ENCODE data around the gene ITGA11.

ITGA11 gene

DNA sequence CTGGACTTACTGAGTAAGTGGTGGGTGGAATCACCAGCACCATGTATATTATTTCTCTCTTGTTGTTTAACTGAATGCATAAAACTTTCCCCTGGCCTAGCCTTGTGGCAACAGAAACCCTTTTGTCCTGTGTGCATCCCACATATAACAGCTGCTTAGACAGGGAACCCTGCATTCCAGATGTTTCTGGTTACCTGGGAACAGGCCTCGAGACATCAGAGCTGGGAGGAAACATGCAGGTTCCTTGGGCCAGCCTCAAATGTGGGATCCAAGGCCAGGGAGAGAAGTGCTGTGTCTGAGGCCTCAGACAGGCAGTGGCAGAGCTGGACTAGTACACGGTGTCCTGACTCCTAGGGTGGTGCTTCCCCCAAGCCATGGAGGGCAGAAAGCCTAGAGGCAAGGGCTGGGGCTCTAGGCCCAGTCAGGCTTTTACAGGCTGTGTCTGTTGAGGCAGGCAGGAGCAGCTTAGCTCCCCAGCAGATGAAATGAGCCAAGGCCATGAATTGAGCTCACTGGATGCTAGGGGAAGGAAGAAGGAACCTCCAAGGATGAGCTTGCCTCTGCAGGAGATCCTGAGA, 57.7 kb downstream of the ITGA11 start:
- no peak for DNase-seq

DNA sequence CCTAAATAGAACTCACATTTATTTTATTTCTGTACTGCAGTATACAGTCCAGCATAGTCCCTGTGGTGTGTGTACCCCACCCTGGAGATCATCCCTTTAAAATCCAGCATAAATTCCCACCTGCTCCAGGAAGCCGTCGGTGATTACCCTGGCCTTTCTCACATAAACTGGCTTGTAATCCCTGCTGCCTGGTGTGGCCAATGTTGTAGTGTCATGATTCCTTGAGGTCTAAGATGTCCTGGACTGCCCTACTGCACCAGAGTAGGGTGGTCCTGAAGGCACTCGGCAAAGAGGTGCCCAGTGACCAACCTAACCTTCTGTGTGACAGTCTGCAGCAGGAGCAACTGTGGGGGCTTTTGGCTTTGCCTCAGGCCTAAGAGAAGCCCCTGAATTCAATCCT, 58.9 kb downstream of the ITGA11 start:
- DNase-seq, result no peak

DNA sequence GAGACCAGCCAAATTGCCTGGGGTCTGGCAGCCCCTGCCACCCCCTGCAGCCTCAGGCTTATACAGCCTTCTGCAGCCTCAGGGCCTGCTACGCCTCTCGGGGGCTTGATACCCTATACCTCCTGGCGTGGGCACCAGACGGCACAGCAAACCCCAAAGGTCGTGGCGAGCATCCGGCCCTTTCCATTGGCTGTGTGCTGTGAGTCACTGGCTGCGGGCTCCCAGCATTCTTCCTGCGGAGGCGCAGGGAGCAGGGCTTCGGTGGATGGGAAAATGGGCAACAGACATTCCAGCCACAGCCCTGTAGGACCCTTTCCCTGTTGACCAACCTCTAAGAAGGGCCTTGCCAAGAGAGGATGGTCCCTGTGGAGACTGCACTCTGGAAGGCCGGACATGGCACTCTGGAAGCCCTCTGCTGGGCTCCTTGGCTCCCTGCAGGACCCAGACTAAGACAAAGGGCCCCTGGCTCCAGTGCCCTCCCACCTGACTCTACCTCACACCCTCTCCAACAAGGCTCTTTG, 59.6 kb downstream of the ITGA11 start:
- no peak for DNase-seq

DNA sequence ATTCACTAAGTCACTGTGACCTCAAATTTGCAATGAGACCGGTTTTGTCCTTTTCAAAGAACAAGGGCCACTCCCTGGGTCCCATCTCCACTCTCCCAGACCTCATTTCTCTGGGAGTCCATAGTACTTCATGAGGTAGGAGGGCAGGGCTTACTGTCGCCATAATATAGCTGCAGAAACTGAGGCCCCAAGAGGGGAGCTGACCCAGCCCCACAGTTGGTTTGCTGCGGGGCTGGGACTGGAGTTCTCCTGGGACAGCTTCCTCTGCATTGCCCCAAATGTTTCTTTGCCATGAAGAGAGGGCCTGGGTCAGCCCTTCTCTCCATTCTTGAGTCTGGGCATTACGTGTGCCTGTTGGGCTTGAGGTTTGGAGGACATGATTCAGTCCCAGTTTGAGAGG, 60.1 kb downstream of the ITGA11 start:
- no peak for DNase-seq

DNA sequence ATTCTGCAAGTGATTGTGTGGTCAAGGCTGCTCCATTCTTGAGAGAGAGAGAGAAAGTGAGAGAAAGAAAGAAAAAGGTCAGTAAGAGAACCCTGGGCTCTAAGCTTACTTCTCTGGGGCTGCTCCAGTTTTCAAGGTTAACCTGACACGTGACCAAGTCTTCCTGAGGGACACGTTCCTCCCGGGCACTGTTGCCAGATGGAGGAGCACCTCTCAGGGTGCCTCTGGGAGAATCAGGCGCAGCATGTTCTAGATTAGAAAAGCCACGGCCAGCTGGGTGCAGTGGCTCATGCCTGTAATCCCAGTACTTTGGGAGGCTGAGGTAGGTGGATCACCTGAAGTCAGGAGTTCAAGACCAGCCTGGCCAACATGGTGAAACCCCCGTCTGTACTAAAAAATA, 60.8 kb downstream of the ITGA11 start:
- DNase-seq, result no peak

DNA sequence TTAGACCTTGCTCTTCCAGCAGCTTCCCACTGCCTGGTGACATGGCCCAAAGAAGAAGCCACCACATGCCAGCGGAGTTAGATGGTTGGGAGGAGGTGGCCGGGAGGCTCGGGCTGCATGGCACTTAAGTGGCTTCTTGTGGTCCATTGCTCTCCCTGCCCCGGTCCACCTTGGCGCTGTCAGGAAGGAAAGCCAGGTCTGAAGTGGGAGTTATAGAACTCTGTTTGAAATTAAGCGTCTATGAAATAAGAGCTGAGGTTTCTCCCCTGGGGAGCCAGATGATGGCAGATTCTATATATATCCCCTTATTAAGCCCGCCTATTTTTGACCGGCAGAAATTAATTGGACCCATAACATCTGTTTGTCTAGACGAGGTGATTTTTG, 61.2 kb downstream of the ITGA11 start:
- no peak for DNase-seq

DNA sequence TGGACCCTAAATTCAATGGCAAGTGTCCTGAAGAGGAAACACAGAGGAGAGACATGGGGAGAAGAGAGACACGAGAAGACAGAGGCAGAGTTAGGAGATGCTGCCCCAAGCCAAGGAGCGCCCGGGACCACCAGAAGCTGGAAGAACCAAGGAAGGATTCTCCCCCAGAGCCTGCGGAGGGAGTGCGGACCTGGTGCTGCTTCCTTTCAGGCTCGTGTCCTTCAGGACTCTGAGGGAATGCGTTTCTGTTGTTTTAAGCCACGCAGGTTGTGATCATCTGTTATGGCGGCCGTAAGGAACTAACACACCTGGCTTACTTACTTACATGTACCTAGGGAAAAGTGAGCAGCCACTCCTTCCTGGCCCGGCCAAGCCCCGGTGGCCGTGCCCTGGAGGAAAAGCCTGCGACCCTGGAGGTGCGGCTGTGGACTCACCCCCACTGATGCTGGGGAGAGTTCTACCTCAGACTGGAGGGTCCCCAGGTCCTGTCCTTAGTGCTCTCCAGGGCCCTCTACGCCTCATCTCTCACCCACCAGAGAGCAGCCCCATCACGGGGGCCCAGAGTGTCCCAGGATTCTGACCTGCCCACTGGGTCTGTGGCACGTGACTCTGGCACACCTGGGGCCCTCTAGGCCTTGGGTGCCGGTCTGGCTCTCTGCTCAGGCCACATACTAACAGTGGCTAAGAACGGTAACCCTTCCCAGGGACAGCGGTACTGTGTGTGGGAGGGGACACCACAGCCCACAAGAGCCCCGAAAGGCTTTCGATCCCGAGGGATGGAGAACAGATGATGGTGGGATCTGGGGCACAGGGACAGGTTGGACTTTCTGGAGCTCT, 61.8 kb downstream of the ITGA11 start:
- DNase-seq, result no peak

DNA sequence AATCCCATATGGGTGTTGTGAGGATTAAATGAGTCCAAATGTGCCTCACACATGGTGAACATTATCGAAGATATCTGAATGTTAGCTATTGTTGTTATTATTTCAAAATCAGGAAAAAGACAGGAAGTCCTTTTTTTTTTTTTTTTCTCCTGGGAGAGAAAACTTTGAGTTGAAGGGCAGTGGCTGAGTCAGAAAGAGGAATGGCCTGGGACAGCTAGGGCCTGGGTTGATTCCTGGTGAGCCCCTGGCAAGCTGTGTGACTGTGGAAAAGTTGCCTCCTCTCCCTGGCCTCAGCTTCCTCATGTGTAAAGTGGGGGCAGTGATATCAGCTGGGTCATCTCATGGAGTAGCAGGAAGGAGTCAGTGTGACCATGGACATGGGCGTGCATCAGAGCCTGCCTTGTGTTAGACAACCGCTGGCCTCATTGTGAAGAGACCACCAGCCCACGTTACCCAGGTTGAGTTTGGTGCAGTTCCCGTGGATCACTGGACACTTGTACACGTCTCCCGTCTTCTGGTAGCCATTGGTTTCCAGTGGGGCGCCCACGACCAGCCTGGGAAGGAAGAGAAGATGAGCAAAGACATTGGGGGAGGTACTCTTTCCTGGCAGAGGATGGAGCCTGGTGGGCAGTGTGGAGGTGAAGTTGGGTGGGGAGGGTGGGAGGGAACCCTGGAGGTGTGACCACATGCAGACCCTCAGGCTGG, 63.1 kb downstream of the ITGA11 start:
- DNase-seq, result no peak

DNA sequence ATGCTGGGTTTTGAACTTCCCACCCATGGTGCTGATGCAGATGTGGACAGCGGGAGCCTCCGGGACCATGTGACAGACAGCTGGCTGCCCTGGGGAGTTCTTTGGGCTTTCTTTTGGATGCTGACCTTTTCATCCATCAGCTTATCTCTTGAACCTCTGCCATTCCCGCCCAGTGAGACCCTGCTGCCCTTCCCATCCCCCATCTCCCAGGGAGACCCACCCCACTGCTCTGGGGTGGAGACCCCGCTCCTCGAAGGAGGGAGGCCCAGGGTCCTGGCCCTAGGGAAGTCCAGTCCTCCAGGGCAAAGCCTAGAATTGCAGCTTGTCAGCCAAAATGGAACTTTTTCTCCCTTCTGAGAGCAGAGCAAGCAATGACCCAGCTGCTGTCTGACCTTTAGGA, 64.0 kb downstream of the ITGA11 start:
- DNase-seq, result no peak

DNA sequence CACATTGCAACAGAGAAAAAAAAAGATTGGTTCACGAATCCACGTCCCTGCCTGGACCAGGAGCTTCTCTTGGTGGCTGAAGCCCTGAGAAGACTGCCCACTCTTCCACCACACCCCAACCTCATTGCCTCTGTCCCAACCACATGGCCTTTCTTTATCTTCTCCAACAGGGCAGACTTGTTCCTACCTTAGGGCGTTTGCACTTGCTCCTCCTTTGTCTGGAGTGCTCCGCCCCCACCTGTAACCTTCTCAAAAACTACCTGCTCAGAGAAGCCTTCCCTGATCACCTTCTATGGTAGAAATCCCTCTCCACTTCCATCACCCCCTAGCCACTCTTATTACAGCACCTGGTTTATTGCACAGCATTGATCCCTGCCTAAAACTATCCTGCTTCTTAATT, 64.7 kb downstream of the ITGA11 start:
- no peak for DNase-seq

DNA sequence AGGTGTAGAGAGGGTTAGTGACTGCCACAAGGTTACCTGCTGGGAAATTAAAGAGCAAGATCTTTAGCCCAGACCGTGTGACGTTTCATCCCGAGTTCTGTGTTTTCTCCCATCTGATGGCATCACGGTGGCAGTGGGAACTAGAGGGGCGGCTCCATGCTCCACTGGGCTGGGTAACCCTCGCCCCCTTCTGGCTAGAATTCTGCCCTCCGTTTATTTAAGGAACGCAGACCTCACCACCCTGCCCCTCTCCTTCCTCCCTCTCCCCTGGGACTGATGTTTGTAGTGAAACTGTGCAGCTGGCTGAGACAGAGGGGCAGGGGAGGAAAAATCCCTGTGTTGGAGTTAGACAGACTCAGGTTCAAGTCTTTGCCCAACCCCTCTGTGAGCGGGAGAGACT, 65.6 kb downstream of the ITGA11 start:
- no peak for DNase-seq

DNA sequence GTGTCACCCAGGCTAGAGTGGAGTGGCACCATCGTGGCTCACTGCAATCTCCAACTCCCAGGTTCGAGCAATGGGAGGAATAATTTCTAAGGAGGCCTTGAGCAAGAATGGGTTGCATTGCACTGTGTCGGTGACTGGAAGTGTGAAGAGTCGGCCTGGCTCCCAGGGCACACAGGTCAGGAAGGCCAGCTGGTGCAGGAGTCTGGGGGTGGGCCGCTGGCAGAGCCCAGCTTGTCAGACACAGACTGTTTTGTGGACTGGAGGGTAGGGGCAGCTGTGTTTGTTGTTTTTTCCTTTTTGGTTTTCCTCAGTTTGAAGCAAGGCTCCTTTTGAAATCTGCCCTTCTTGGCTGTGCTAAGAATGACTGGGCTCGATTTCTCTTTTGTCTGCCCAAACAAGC, 66.2 kb downstream of the ITGA11 start:
- no peak for DNase-seq

DNA sequence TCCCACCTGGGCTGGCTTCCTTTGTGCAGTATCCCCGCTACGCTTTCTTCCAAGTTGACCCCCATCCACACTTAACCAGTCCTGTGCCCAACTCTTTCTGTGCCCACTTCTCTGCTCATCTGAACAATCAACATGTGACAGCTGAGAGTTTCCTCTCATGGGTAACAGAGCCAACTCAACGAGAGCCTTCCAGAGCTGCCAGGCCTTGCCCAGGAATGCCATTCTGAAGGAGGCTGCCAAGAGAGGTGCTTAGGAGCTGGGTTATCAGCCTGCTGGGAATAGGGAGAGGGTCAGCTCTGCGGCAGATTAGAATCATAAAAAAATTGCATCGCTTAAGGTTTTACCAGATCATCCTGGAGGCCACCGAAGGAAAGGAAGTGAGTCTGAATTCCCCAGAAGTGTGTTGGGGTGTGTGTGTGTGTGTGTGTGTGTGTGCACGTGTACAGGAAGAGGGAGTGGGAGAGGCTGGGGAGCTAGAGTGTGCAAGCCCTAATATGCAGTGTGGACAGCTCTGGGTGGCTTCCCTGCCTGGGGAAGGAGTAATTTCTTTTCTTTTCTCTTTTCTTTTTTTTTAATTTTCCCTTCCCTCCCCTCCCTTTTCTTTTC, 66.7 kb downstream of the ITGA11 start:
- DNase-seq, result no peak

DNA sequence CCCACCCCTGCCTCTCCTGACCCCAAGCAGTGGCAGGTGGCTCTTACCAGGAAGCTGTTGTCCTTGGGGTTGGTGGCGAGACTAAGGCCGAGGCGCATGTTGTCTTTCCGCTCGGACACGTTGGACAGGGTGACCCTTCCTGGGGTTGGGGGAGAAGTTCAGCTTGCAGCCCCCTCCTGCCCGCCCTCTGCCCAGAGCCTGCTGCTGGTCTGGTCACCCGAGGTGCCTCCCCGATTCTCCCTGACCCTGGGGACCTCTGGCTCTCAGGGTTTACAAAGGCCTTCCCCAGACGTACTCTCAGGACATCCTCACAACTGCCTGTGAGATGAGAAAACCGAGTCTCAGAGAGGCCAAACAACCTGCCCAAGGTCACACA, 67.3 kb downstream of the ITGA11 start:
- no peak for DNase-seq

DNA sequence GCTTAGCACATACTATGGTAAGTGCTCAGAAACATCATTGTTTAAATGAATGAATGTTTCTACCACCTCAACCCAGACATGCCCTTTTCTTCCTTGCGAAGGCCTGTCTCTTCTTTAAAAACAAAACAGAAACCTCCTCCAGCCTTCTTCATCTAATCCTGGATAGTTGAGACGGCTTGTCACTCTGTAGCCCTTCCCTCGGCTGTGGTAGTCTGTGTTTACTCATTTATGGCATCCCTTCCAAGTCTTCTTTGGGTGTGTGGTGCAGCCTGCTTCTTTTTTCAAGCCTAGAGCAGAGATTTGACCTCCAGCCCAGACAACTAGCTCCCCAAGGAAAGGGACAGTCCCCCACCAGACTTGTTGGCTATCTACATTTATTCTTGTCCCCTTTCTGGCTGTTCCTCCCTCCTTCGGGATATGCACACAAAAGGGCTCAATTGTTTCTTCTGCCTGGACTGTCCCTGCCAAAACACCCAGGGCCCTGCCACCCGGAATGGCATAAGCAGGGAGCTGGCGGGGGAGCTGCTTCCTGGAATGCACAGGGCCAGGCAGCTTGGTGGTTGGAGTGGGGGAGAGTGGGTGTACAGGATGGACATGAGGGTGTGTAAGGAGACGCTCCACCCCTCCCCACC, 67.8 kb downstream of the ITGA11 start:
- no peak for DNase-seq

DNA sequence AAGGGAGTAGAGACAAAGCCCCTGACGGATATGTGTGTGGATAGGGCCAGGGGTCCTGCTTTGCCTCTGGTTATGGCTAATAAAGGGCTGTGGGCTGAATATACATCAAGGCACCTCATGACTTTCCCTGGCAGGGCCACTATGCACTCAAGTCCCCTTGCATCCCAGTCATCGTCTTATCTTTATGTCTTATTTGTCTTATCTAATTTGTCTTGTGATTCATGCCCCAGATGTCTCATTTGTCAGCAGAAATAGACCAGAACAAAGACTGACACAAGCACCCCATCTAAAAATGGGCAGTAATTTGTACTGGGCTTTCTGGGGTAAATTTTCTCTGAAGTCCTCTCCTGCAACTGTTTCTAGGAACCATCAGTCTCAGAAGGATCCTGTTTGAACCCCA, 68.6 kb downstream of the ITGA11 start:
- DNase-seq, result no peak

DNA sequence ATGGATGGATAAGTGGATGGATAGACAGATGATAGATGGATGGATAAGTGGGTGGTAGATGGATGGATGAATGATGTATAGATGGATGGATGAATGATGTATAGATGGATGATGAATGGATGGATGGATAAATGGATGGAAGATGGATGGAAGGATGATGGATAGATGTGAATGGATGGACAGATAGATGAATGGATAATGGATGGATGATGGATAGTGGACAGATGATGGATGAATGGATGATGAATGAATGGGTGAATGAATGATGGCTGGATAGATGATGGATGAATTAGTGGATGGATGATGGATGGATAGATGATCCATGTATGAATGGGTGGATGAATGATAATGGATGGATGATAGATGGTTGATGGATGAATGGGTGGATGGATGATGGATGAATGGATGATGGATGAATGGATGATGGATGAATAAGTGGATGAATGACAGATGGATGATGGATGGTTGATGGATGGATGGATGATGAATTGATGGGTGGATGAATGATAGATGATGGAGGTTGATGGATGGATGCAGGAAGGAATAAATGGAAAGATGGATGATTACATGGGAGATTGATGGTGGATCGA, 69.3 kb downstream of the ITGA11 start:
- no peak for DNase-seq

DNA sequence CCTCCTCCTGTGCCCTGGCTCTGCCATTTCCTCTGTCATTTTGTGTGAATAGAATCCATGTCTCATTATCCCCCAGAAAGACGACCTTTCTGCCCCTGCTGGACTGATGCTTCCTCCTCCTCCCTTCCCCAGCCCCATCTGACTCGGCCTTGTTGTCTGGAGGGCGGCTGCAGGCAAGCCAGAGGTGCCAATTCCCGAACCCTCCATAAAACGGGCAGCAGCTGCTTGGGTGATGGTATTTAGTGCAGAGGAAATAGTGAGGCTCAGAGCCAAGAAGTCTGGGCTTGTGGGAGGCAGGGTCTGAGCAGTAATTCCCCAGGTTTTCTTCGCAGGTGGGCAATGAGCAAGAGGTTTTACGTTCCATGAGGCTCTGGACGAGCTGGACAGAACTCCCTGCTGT, 71.2 kb downstream of the ITGA11 start:
- DNase-seq, result no peak

DNA sequence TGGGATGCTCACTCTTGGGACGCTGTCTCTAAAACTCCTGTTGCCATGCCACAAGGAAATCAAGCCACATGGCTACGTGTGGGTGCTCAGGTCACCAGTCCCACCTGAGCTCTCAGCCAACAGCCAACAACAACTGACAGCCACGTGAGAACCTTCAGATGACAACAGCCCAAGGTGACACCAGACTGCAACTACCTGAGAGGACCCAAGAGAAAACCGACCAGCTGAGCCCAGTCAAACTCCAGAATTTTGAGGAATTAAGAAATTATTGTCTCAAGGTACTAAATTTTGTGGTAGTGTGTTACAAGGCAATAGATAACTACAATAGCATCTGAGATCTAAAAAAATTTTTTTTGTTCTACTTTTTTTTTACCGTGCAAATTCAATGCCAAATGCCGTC, 75.2 kb downstream of the ITGA11 start:
- DNase-seq, result no peak

DNA sequence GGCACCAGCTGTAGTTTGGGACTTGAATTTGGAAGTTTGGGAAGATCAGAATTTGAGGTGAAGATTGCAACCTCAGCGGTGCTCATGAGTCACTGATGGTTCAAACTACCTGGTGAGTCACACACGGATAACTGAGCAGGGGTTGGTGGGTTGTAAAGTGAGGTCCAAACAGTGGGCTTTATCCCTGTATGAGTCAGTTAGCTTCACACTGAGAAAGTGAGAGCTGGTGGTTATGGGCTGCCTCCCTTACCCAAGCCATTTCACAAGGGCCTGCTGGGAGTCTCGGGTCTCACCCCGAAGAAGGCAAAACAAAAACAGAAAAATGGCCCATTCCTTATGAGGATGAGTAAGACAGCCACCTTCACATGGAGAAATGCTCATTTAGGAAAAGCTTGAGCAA, 77.0 kb downstream of the ITGA11 start:
- DNase-seq, result no peak

DNA sequence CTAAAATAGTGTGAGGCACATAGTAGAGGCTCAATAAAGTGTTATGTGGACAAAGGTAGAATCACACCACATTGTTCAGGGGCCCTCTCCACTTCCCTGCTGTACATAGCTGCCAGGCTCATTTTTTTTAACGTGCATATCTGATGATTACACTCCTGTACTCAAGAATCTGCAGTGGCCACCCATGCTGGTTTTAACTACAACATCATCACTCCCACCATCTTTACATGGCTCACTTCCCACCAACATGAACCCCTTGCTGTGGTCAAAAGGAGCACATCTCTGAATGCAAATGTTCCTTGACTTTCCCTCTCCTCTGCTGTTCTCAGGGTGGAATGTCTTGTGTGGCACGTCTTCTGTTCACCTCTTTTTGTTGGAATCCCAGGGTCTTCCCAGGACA, 77.7 kb downstream of the ITGA11 start:
- no peak for DNase-seq

DNA sequence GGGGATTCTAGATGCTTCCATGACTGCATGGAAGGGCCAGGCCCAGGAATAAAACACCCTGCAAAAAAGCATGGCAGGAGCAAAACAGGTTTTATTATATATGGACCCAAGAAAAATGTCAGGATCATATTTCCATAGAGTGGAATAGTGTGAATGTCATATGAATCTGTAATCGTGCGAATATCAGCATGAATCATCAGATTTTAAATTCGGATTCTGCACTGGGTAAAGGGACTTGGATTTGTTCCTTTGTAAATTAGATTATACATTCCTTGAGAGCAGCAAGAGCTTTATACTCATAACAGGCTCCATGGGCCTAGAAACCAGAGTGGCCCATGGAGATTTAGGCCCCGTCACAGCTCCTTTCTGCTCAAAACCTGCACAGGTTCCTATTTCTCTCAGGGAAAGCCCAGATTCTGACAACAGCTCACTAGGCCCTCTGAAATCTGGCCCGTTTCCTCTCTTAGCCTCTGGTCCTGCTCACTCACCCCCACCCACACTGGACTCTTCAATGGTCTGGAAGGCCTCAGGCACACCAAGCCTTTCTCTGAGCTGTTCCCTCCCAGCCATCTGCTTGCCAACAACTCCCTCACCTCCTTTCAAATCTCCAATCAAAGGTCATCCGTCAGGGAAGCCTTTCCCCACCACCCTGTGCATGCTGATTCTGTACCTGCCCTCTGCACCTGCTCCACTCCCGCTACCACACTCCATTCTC, 78.4 kb downstream of the ITGA11 start:
- no peak for DNase-seq
